Measurements from ENCODE around the gene BAG1.

BAG1 gene

GRCh38 chr9:33273266-33273971 lies 8.9 kb upstream of the BAG1 start:
- DNase-seq (ENCODE audit: low read depth): no peak

- no peak for DNase-seq (ENCODE audit: low read depth)
These were observed 7.6 kb upstream of the BAG1 start for GRCh38 chr9:33272061-33272460.

GRCh38 chr9:33270146-33270545 lies 5.6 kb upstream of the BAG1 start:
- no peak for DNase-seq (ENCODE audit: low read depth)

- no peak for DNase-seq (ENCODE audit: low read depth)
These were observed 2.8 kb upstream of the BAG1 start for GRCh38 chr9:33267151-33267767.

- DNase-seq (ENCODE audit: low read depth): no peak
These were observed 830 bp upstream of the BAG1 start for GRCh38 chr9:33265211-33265865.

- no peak for DNase-seq (ENCODE audit: low read depth)
These were observed 470 bp downstream of the BAG1 start for GRCh38 chr9:33264003-33264472.

- no peak for DNase-seq (ENCODE audit: low read depth)
These were observed 1.1 kb downstream of the BAG1 start for GRCh38 chr9:33263131-33264002.

- no peak for DNase-seq (ENCODE audit: low read depth)
These were observed 4.1 kb downstream of the BAG1 start for GRCh38 chr9:33260372-33260771.

- no peak for DNase-seq (ENCODE audit: low read depth)
These were observed 7.2 kb downstream of the BAG1 start for GRCh38 chr9:33257276-33257675.

GRCh38 chr9:33256236-33256635 lies 8.3 kb downstream of the BAG1 start:
- no peak for DNase-seq (ENCODE audit: low read depth)

- DNase-seq (ENCODE audit: low read depth): no peak
These were observed 9.0 kb downstream of the BAG1 start for GRCh38 chr9:33255471-33255870.

- no peak for DNase-seq (ENCODE audit: low read depth)
These were observed 9.5 kb downstream of the BAG1 start for GRCh38 chr9:33255014-33255413.

- DNase-seq (ENCODE audit: low read depth): no peak
These were observed 10.3 kb downstream of the BAG1 start for GRCh38 chr9:33254211-33254610.

GRCh38 chr9:33250458-33250995 lies 14.0 kb downstream of the BAG1 start:
- DNase-seq (ENCODE audit: low read depth): no peak

- DNase-seq (ENCODE audit: low read depth): no peak
These were observed 14.5 kb downstream of the BAG1 start for GRCh38 chr9:33249983-33250382.

- DNase-seq (ENCODE audit: low read depth): no peak
These were observed 15.3 kb downstream of the BAG1 start for GRCh38 chr9:33249087-33249658.

- DNase-seq (ENCODE audit: low read depth): no peak
These were observed 15.9 kb downstream of the BAG1 start for GRCh38 chr9:33248606-33249005.

GRCh38 chr9:33246269-33246860 lies 18.1 kb downstream of the BAG1 start:
- no peak for DNase-seq (ENCODE audit: low read depth)

GRCh38 chr9:33245341-33245740 lies 19.2 kb downstream of the BAG1 start:
- DNase-seq (ENCODE audit: low read depth): no peak

- no peak for DNase-seq (ENCODE audit: low read depth)
These were observed 20.2 kb downstream of the BAG1 start for GRCh38 chr9:33244137-33244784.
